ENCODE data around the gene STK39.

The STK39 gene

GRCh38 chr2:168008646-168009195 lies 238.7 kb downstream of the STK39 start:
- no peak for DNase-seq

GRCh38 chr2:168006498-168006897 lies 240.9 kb downstream of the STK39 start:
- no peak for DNase-seq

GRCh38 chr2:168005586-168005985 lies 241.8 kb downstream of the STK39 start:
- no peak for DNase-seq

- DNase-seq: no peak
Observed at GRCh38 chr2:168003876-168004275, 243.5 kb downstream of the STK39 start.

DNA sequence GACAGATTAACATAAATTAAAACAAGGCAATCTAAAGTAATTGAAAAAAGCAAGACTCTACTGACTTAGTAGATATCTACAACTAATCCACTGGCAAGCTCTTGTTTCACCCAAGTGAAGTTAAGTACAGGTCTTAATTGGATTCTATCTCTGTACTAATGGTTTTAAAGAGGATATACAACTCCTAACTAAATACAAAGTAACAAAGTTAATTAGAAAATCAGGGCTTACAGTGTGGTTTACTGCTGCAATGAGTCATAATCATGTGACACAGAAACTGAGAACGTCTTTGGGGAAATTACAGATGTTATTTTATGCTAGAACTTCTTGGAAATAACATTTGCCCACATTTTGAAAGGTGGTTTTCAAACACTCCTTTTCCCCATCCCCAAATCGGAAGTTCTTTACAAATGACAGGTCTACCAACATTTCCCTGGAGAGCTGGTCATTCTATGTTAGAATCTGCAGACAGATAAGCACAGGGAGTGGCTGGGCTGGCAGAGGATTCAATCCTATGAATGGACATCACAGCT lies 245.3 kb downstream of the STK39 start:
- DNase-seq: no peak

DNA sequence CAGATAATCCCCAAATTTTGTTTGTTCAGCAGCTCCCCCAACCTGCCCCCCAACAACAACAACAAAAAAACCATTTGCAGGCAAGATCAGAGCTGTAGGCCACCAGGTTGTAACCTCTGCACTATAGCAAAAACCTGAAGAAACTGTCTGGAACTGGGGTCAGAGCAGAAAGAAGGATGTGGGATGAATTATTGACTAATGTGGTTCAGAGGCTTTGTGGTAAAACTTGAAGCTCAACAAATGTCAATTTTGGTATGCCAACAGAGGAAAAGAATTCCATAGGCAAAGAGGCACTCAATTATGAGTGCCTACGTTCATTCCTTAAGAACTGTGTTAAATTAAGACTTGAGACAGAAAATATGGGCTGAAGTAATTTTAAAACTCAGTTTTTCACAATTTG lies 255.1 kb downstream of the STK39 start:
- DNase-seq: no peak

DNA sequence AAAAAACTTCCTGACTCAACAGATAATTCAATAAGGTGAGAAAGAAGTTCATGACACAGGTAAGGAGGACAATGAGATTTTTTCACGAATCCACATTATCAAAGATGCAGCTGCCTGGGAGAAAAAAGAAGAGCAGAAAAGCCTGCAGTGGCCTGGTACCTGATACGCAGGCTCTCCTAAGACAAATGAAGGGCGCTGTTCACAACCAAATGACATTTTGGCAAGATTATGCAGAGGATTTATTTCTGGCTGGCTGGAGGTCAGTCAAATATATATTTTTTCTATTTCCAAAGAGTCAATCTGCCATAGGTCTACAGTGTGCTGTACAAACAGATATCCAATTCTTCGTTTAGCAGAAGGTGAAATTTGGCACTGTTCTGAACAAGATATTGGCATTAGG lies 257.3 kb downstream of the STK39 start:
- no peak for DNase-seq

GRCh38 chr2:167988296-167988695 lies 259.1 kb downstream of the STK39 start:
- no peak for DNase-seq

- DNase-seq: no peak
Observed at GRCh38 chr2:167987558-167987957, 259.8 kb downstream of the STK39 start.

DNA sequence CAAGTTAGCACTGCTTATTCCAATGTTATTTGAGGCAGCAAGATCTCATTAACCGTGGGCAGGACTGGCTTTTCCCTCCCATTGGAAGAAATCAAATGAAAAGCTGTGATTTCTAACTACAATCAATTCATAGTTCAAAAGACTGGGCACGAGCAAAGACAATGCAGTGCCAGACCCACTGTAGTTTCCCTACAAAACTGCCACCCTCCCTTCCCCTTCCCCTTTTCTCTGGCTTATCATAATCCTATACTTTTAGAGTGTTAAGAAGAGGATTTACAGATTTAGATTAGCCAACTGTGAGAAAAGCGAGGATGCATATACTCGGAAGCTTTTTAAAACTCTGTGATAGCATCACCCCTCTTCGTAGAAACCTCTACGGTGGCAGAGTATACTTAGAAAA lies 260.4 kb downstream of the STK39 start:
- DNase-seq: no peak

- no peak for DNase-seq
Observed at GRCh38 chr2:167986223-167986622, 261.2 kb downstream of the STK39 start.

GRCh38 chr2:167981945-167982344 lies 265.4 kb downstream of the STK39 start:
- DNase-seq: no peak

- peak in 5 of 56 donors; percentile 1 to 12 (median 2) for DNase-seq
Observed at GRCh38 chr2:167980439-167980838, 267.0 kb downstream of the STK39 start.

GRCh38 chr2:167972746-167973145 lies 274.6 kb downstream of the STK39 start:
- DNase-seq: no peak

DNA sequence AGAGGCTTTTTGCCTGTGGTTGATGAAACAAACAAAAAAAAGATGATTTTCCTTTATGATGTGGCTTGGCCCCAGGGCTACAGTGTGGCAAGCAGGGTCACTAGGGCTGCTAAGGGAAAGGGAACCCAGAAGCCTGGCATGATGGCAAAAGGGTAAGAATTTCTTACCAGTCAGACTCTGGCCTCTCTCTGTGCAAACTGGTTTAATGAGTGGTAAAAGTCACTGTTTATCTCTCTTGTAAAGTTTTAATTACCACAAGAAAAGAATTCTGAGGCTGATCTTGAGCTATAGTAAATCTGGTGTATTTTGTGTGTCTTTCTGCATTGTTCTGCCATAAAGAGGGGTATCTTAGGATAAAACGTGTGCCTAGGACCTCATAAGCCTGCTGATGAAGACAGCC lies 275.4 kb downstream of the STK39 start:
- DNase-seq: no peak

DNA sequence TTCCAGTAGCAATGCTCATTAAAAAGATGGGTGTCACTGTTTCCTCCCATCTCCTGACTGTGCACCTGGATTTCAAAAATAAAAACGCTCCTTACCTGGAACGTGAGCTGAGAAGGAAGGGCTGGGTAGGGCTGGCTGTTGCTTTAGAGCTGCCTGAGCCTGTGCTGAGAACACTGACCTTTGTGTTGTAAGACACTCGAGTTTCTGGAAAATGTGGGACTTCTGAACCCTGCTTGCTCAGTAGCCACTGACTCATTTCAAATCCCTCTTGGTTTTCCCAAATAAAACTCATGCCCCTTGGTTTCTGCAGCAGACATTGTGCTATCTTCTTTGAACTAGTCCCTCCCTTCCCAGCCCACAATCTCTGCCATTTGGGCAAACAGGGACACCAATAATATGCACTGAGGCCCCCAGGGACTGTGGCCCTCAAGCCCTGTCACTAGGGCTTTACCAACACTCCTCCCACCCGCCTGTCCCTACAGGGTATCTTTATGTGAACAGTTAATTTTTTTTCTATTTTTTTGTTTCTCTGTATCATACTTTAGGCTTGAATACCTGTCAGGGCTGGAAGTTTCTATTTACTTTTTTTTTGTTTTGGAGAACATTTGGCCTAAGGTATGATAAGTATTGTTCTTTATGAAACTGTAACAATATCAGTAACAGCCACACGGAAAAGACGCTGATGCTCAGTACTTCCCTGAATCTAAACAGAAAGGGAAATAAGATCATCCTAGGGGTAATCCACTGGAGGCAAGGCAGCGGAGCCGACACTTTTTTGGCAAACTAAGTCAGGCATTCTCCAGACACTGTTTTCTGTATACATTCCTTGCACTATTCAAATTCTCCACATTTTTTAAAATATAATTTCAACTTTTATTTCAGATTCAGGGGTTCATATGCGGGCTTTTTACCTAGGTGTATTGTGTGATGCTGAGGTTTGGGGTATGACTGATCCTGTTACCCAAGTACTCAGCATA lies 280.2 kb downstream of the STK39 start:
- no peak for DNase-seq

- no peak for DNase-seq
Observed at GRCh38 chr2:167965907-167966761, 281.3 kb downstream of the STK39 start.

DNA sequence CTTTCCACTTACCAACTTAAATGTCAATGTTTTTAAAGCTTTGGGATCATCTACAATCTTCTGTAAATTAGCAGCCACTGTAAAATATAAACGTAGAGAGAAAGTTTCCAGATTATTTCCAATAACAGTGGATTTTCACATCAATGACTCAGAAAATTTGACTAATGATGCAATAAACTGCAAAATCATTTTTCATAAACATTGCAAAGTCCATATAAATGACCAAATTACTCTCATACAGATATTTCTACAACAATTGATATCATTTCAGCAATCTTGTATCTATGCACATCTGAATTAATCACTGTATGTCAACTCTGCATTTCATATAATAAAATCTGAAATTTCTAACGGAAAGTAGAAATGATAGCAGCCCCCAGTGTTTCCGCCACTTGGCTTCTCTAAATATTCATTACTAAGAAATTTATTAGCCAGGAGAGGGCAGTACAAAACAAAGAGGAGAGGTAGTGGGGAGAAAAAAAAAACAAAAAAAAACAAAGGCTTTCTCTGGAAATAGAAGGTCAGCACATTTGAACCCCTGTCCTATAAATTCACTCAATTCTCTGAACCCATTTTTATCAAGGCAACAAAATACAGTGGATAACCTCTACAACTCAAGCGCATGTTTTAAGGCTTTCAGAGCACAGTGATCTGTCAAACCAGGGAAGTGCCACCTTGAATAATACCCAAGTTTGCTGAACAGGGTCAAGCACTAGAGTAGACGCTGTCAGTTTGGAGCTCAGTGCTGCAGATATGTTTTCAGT lies 282.6 kb downstream of the STK39 start:
- no peak for DNase-seq

DNA sequence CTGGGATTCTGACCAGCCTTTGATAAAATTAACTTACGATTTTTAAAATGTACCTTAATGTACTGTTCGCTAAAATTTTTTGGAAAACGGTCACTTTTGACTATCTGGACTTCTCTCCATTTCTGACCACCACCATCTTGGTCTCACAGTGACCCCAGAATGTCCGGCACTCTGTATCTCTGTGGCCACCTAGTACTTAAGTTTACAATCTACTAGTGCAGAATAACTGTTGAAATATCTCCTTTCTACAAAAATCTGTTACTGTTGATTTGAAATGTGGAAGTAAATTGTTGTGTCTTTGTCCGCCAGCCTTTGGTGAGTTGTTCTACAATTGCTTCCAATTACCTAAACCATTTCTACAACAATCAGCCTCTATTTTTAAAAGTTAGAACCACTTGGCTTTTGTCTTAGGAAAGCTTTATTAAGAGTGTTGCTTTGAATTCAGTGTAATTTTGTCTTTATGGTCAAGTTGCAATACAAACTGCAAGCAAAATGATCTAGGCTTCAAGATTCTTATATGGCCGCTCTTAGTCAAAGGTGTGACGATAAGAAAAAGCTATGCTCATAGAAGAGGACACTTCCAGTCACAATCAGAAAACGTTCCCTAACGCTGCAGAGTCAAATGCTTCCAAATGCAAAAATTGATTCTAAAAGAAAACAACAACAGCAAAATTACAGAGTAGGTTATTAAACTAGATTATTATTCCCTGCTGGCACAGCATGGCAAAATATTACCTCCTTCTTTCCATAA lies 283.3 kb downstream of the STK39 start:
- no peak for DNase-seq
